ENCODE measurements around the gene STRN4. TPM values are rescaled to one million over a fixed set of nuclear protein-coding genes. Genes with fewer than 3 reads are reported as not detected.

STRN4 gene
- total RNA-seq, 1 experiment from 2014 or later = 151 TPM

- intact Hi-C loops (cut with micrococcal nuclease; ENCODE audit: unreplicated experiment) = no loop called here
- CTCF ChIA-PET = no interaction called here
- no TSS peak for BruUV-seq (replicated peaks)
- Mint-ChIP-seq H3K4me3 (ENCODE audit: low read depth, unreplicated experiment) (no peak overlapping the region), H3K36me3 (ENCODE audit: insufficient read depth, unreplicated experiment) (peaks cover 77% of the 10 kb centered on the region), H3K4me1 (ENCODE audit: low read depth, unreplicated experiment) (peaks cover 16% of the 10 kb centered on the region), H3K27ac (ENCODE audit: unreplicated experiment) (no peak overlapping the region), H3K27me3 (ENCODE audit: unreplicated experiment) (no peaks in the 10 kb centered on the region), H3K9me3 (ENCODE audit: low read depth, unreplicated experiment) (no peaks in the 10 kb centered on the region)
- no peak for TF ChIP-seq CTCF (IDR thresholded peaks at IDR 0.05; ENCODE audit: unreplicated experiment)
- DNase-seq = no peak
Observed at GRCh38 chr19:46725036-46725820, 21.0 kb downstream of the STRN4 start.

- peaks cover 75% of the 10 kb centered on the region for H3K36me3 Mint-ChIP-seq (ENCODE audit: insufficient read depth, unreplicated experiment)
- BruUV-seq (replicated peaks) = no TSS peak
- no peak overlapping the region for H3K4me3 Mint-ChIP-seq (ENCODE audit: low read depth, unreplicated experiment)
- TF ChIP-seq CTCF (IDR thresholded peaks at IDR 0.05; ENCODE audit: unreplicated experiment) = no peak
- peaks cover 13% of the 10 kb centered on the region for H3K4me1 Mint-ChIP-seq (ENCODE audit: low read depth, unreplicated experiment)
- DNase-seq = no peak
- no peaks in the 10 kb centered on the region for H3K9me3 Mint-ChIP-seq (ENCODE audit: low read depth, unreplicated experiment)
- CTCF ChIA-PET = interaction anchor here (0.6 kb wide), 1 partner anchor 1856 kb away, joined by 3 read pairs; no protein-coding TSS in a partner anchor
- no peaks in the 10 kb centered on the region for H3K27me3 Mint-ChIP-seq (ENCODE audit: unreplicated experiment)
- no peak overlapping the region for H3K27ac Mint-ChIP-seq (ENCODE audit: unreplicated experiment)
- intact Hi-C loops (cut with micrococcal nuclease; ENCODE audit: unreplicated experiment) = no loop called here
Observed at GRCh38 chr19:46724468-46724867, 21.8 kb downstream of the STRN4 start.

GRCh38 chr19:46723471-46723870 is 22.8 kb downstream of the STRN4 start:
- intact Hi-C loops (cut with micrococcal nuclease; ENCODE audit: unreplicated experiment) = no loop called here
- no TSS peak for BruUV-seq (replicated peaks)
- Mint-ChIP-seq H3K9me3 (ENCODE audit: low read depth, unreplicated experiment) (no peaks in the 10 kb centered on the region), H3K4me3 (ENCODE audit: low read depth, unreplicated experiment) (no peak overlapping the region), H3K4me1 (ENCODE audit: low read depth, unreplicated experiment) (peaks cover 9% of the 10 kb centered on the region), H3K27ac (ENCODE audit: unreplicated experiment) (no peak overlapping the region), H3K36me3 (ENCODE audit: insufficient read depth, unreplicated experiment) (peaks cover 75% of the 10 kb centered on the region), H3K27me3 (ENCODE audit: unreplicated experiment) (no peaks in the 10 kb centered on the region)
- CTCF ChIA-PET = interaction anchor here (1.1 kb wide), 1 partner anchor 9 kb away, joined by 5 read pairs; no protein-coding TSS in a partner anchor
- DNase-seq = no peak
- TF ChIP-seq CTCF (IDR thresholded peaks at IDR 0.05; ENCODE audit: unreplicated experiment) = no peak

GRCh38 chr19:46723023-46723461 is 23.2 kb downstream of the STRN4 start:
- CTCF ChIA-PET = interaction anchor here (1.1 kb wide), 1 partner anchor 9 kb away, joined by 5 read pairs; no protein-coding TSS in a partner anchor
- no peaks in the 10 kb centered on the region for H3K27me3 Mint-ChIP-seq (ENCODE audit: unreplicated experiment)
- no peak for TF ChIP-seq CTCF (IDR thresholded peaks at IDR 0.05; ENCODE audit: unreplicated experiment)
- intact Hi-C loops (cut with micrococcal nuclease; ENCODE audit: unreplicated experiment) = no loop called here
- no peak overlapping the region for H3K4me3 Mint-ChIP-seq (ENCODE audit: low read depth, unreplicated experiment)
- no peak overlapping the region for H3K27ac Mint-ChIP-seq (ENCODE audit: unreplicated experiment)
- H3K9me3 Mint-ChIP-seq (ENCODE audit: low read depth, unreplicated experiment) = no peaks in the 10 kb centered on the region
- no peak for DNase-seq
- BruUV-seq (replicated peaks) = no TSS peak
- H3K4me1 Mint-ChIP-seq (ENCODE audit: low read depth, unreplicated experiment) = peaks cover 10% of the 10 kb centered on the region
- peaks cover 76% of the 10 kb centered on the region for H3K36me3 Mint-ChIP-seq (ENCODE audit: insufficient read depth, unreplicated experiment)
